Cardiac muscle cell (in vitro differentiated cells and primary cell): ENCODE measurements around the gene TCERG1L. TPM values are rescaled to one million over a fixed set of nuclear protein-coding genes. Genes with fewer than 3 reads are reported as not detected.
"Not testable (repeated sequence)": the region's sequence is repeated elsewhere in the genome, so short reads cannot be mapped to it uniquely, and the experiment has no call there.

ENCODE experiments used
- DNase-seq, 2 donors: peaks; one replicate each; pipeline versions ENCODE4 v3.0.0 to v3.0.0-alpha.2; 2010 to 2017; ENCODE audit warnings: low read depth in 1 of 2, low spot score in 1 of 2
- H3K27ac ChIP-seq: fragments of 200-600 bp; sonication (generic); 2 replicates; pipeline ENCODE4 v1.5.1; 2016
- H3K27me3 ChIP-seq: fragments of 200-600 bp; sonication (generic); 2 replicates; pipeline ENCODE4 v1.6.0; 2016; ENCODE audit warnings: control low read depth
- H3K36me3 ChIP-seq: fragments of 200-600 bp; sonication (generic); 2 replicates; pipeline ENCODE4 v1.5.1; 2016; ENCODE audit warnings: control low read depth
- H3K4me1 ChIP-seq: fragments of 200-600 bp; sonication (generic); 2 replicates; pipeline ENCODE4 v1.8.1; 2017; ENCODE audit warnings: low read depth, mild to moderate bottlenecking, mixed run types
- H3K4me3 ChIP-seq: fragments of 200-600 bp; sonication (generic); 2 replicates; pipeline ENCODE4 v1.5.1; 2016; ENCODE audit warnings: mild to moderate bottlenecking
- H3K9me3 ChIP-seq: fragments of 200-600 bp; sonication (generic); 2 replicates; pipeline ENCODE4 v1.5.1; 2017; ENCODE audit warnings: low read depth, mild to moderate bottlenecking, control low read depth
- CTCF ChIP-seq: IDR thresholded peaks from 2 replicates; pipeline ENCODE4 v1.5.1; 2012; ENCODE audit warnings: low read depth, mild to moderate bottlenecking, low read length
- polyA plus RNA-seq: library from polyadenylated mRNA; unstranded; fragments of >200 nt; fragmentation: Nextera tagmentation; extraction: Ambion mirVana; gene quantifications from 2 replicates; pipeline ENCODE4 v1.2.1, GENCODE V29; 2016
- total RNA-seq: library from RNA; depleted of rRNA; stranded (reverse); fragments of >200 nt; gene quantifications from 2 replicates; pipeline ENCODE4 v1.2.3, GENCODE V29; 2016

The TCERG1L gene
- total and polyA plus RNA-seq, 2 experiments from 2014 or later = 0.12 to 1.9 TPM

- Histone ChIP-seq H3K4me3 (no peak overlapping the region), H3K4me1 (no peaks in the 10 kb centered on the region), H3K27me3 (no peaks in the 10 kb centered on the region), H3K27ac (no peak overlapping the region), H3K9me3 (no peaks in the 10 kb centered on the region), H3K36me3 (no peaks in the 10 kb centered on the region)
- TF ChIP-seq CTCF = no peak
- no peak for DNase-seq
Observed at GRCh38 chr10:131180086-131180485, 131.4 kb downstream of the TCERG1L start.

GRCh38 chr10:131179361-131179760 is 132.2 kb downstream of the TCERG1L start:
- no peak for TF ChIP-seq CTCF
- no peak for DNase-seq

GRCh38 chr10:131178521-131179331 is 132.8 kb downstream of the TCERG1L start:
- no peaks in the 10 kb centered on the region for H3K4me1 ChIP-seq
- H3K27me3 ChIP-seq = no peaks in the 10 kb centered on the region
- no peaks in the 10 kb centered on the region for H3K36me3 ChIP-seq
- H3K9me3 ChIP-seq = no peaks in the 10 kb centered on the region
- no peak for DNase-seq
- TF ChIP-seq CTCF = no peak
- no peak overlapping the region for H3K4me3 ChIP-seq
- H3K27ac ChIP-seq = no peak overlapping the region

More at GRCh38 chr10:131179361-131179760, 132.2 kb downstream of the TCERG1L start:
- Histone ChIP-seq H3K36me3 (no peaks in the 10 kb centered on the region), H3K4me3 (no peak overlapping the region), H3K27me3 (no peaks in the 10 kb centered on the region), H3K27ac (no peak overlapping the region), H3K9me3 (no peaks in the 10 kb centered on the region), H3K4me1 (no peaks in the 10 kb centered on the region)

- Histone ChIP-seq H3K4me1 (no peaks in the 10 kb centered on the region), H3K4me3 (no peak overlapping the region), H3K27ac (no peak overlapping the region), H3K36me3 (no peaks in the 10 kb centered on the region), H3K9me3 (no peaks in the 10 kb centered on the region), H3K27me3 (no peaks in the 10 kb centered on the region)
- no peak for DNase-seq
- TF ChIP-seq CTCF = no peak
Observed at GRCh38 chr10:131177431-131178327, 133.8 kb downstream of the TCERG1L start.

- DNase-seq = no peak
- TF ChIP-seq CTCF = no peak
- H3K9me3 ChIP-seq = no peaks in the 10 kb centered on the region
Observed at GRCh38 chr10:131176907-131177306, 134.6 kb downstream of the TCERG1L start.

GRCh38 chr10:131176324-131176723 is 135.2 kb downstream of the TCERG1L start:
- not testable (repeated sequence) for H3K4me3 ChIP-seq, H3K27ac ChIP-seq, H3K9me3 ChIP-seq, H3K27me3 ChIP-seq, DNase-seq, H3K4me1 ChIP-seq, H3K36me3 ChIP-seq

More at GRCh38 chr10:131176907-131177306, 134.6 kb downstream of the TCERG1L start:
- Histone ChIP-seq H3K27ac (no peak overlapping the region), H3K27me3 (no peaks in the 10 kb centered on the region), H3K36me3 (no peaks in the 10 kb centered on the region), H3K4me3 (no peak overlapping the region), H3K4me1 (no peaks in the 10 kb centered on the region)
